A549 (cell line): Measurements from ENCODE around the gene PPP1R3C. TPM values are rescaled to one million over a fixed set of nuclear protein-coding genes. Genes with fewer than 3 reads are reported as not detected.

Experiments used
- ATAC-seq, 2 experiments: fragments of 200-7000 bp in 1 of 2; fragments of >200 bp in 1 of 2; cut with Nextera tagmentation in 1 of 2; cut with Tn5 transposase in 1 of 2; 3 replicates each; pipeline versions ENCODE4 v1.8.0 to v1.9.1; 2018 to 2020; ENCODE audit warnings: mild to moderate bottlenecking in 1 of 2, moderate library complexity in 1 of 2
- CTCF ChIA-PET: fragments of 300-600 bp; sonication (Branson Sonifier 250); formaldehyde crosslinking; extraction: SDS; loops from one replicate; lab custom pipeline; 2021; ENCODE audit warnings: antibody characterized with exemption, inconsistent platforms; lab: Yijun Ruan, JAX
- POLR2A ChIA-PET: fragments of 350-600 bp; formaldehyde crosslinking; extraction: SDS; loops from one replicate; lab custom pipeline; 2021; ENCODE audit warnings: antibody characterized with exemption, inconsistent platforms; lab: Yijun Ruan, JAX
- DNase-seq, 2 experiments: peaks; one replicate each; pipeline versions ENCODE4 v3.0.0 to v3.0.0-alpha.2; 2011 to 2016; ENCODE audit warnings: low read depth in 1 of 2, low spot score in 1 of 2
- FAIRE-seq: peaks from 2 replicates; lab custom pipeline; 2011; peaks lifted over from hg19 to GRCh38; lab: Jason Lieb, UNC
- H3K27ac ChIP-seq, 2 experiments: fragments of >200 bp; sonication (Bioruptor Twin); formaldehyde crosslinking; 3 replicates each; pipeline ENCODE4 v1.5.1; 2016 to 2017
- H3K4me1 ChIP-seq: fragments of >200 bp; sonication (Bioruptor Twin); formaldehyde crosslinking; 3 replicates; pipeline ENCODE4 v1.6.1; 2016
- H3K4me2 ChIP-seq: fragments of >200 bp; sonication (Bioruptor Twin); formaldehyde crosslinking; 3 replicates; pipeline ENCODE4 v1.6.1; 2016
- H3K4me3 ChIP-seq: fragments of >200 bp; sonication (Bioruptor Twin); formaldehyde crosslinking; 3 replicates; pipeline ENCODE4 v1.5.1; 2016
- H3K9me3 ChIP-seq: fragments of >200 bp; sonication (Bioruptor Twin); formaldehyde crosslinking; 3 replicates; pipeline ENCODE4 v1.6.1; 2016
- BHLHE40 ChIP-seq: IDR thresholded peaks from 2 replicates; pipeline ENCODE4 v1.6.1; 2012; ENCODE audit warnings: low read depth, low read length, inconsistent platforms
- CBX8 ChIP-seq: fragments of 200-600 bp; sonication (generic); IDR thresholded peaks from 2 replicates; pipeline ENCODE4 v1.6.1; 2016
- CHD4 ChIP-seq: fragments of 200-600 bp; sonication (generic); IDR thresholded peaks from 2 replicates; pipeline ENCODE4 v1.6.1; 2016; ENCODE audit warnings: antibody characterized with exemption, mild to moderate bottlenecking, borderline replicate concordance
- EHMT2 ChIP-seq: fragments of 200-600 bp; sonication (generic); IDR thresholded peaks from 2 replicates; pipeline ENCODE4 v1.6.1; 2016; ENCODE audit warnings: antibody characterized with exemption, low read depth, mild to moderate bottlenecking, moderate library complexity
- EP300 ChIP-seq, 2 experiments: fragments of >200 bp; sonication (Bioruptor Twin); formaldehyde crosslinking; IDR thresholded peaks; 2 replicates in 1 of 2; 3 replicates in 1 of 2; pipeline ENCODE4 v1.6.1; 2016 to 2017
- FOSB ChIP-seq: fragments of 250-450 bp; sonication (Bioruptor Pico); IDR thresholded peaks from 2 replicates; pipeline ENCODE4 v1.5.0; 2020; ENCODE audit warnings: mild to moderate bottlenecking, moderate library complexity
- FOSL2 ChIP-seq, 2 experiments: fragments of 450-650 bp in 1 of 2; fragments of >200 bp in 1 of 2; sonication (Bioruptor Twin) in 1 of 2; formaldehyde crosslinking; IDR thresholded peaks; 2 replicates each; pipeline versions ENCODE4 v1.5.0 to v1.6.1; 2016 to 2020; ENCODE audit warnings: mild to moderate bottlenecking in 1 of 2, moderate library complexity in 1 of 2
- GATA3 ChIP-seq: IDR thresholded peaks from 2 replicates; pipeline ENCODE4 v1.6.1; 2012; ENCODE audit warnings: borderline replicate concordance
- HDAC2 ChIP-seq: fragments of 200-600 bp; sonication (generic); IDR thresholded peaks from 2 replicates; pipeline ENCODE4 v1.6.1; 2016
- HOXB5 ChIP-seq: fragments of 250-450 bp; sonication (Bioruptor Pico); IDR thresholded peaks from 2 replicates; pipeline ENCODE4 v1.5.0; 2020; ENCODE audit warnings: mild to moderate bottlenecking, moderate library complexity
- JUN ChIP-seq, 2 experiments: fragments of >200 bp; sonication (Bioruptor Twin); formaldehyde crosslinking; IDR thresholded peaks; 2 replicates in 1 of 2; 3 replicates in 1 of 2; pipeline ENCODE4 v1.6.1; 2016 to 2017
- JUNB ChIP-seq: fragments of >200 bp; sonication (Bioruptor Twin); formaldehyde crosslinking; IDR thresholded peaks from 2 replicates; pipeline ENCODE4 v1.6.1; 2016
- KDM5A ChIP-seq: fragments of 200-600 bp; sonication (generic); IDR thresholded peaks from 2 replicates; pipeline ENCODE4 v1.6.1; 2016; ENCODE audit warnings: antibody characterized with exemption, mild to moderate bottlenecking
- MAFK ChIP-seq: fragments of 450-650 bp; IDR thresholded peaks from 2 replicates; pipeline ENCODE4 v1.6.1; 2014; ENCODE audit not compliant: partially characterized antibody
- POLR2AphosphoS2 ChIP-seq: conservative IDR thresholded peaks from 2 replicates; pipeline ENCODE4 v1.6.1; 2012; ENCODE audit warnings: low read length, improper control_type of control experiment, inconsistent platforms
- RAD21 ChIP-seq, 2 experiments: fragments of >200 bp in 1 of 2; sonication (Bioruptor Twin) in 1 of 2; formaldehyde crosslinking in 1 of 2; IDR thresholded peaks in 1 of 2; conservative IDR thresholded peaks in 1 of 2; 2 replicates in 1 of 2; 3 replicates in 1 of 2; pipeline ENCODE4 v1.6.1; 2012 to 2018; ENCODE audit warnings: inconsistent platforms in 1 of 2
- RARB ChIP-seq: fragments of 250-450 bp; sonication (Bioruptor Pico); IDR thresholded peaks from 2 replicates; pipeline ENCODE4 v1.8.0; 2021; ENCODE audit warnings: mild to moderate bottlenecking, moderate library complexity
- ZC3H11A ChIP-seq: fragments of 450-650 bp; IDR thresholded peaks from 2 replicates; pipeline ENCODE4 v1.6.1; 2014; ENCODE audit warnings: antibody characterized with exemption, mild to moderate bottlenecking
- ZFP36 ChIP-seq: fragments of 450-650 bp; IDR thresholded peaks from 2 replicates; pipeline ENCODE4 v1.6.1; 2014; ENCODE audit warnings: borderline replicate concordance; ENCODE audit not compliant: partially characterized antibody
- ZNF302 ChIP-seq: fragments of 250-450 bp; sonication (Bioruptor Pico); IDR thresholded peaks from 2 replicates; pipeline ENCODE4 v1.9.0; 2021; ENCODE audit warnings: inconsistent platforms, mild to moderate bottlenecking, moderate library complexity
- WGBS: methylation state at CpG from one replicate; pipeline ENCODE4 v1.1.6; 2017; ENCODE audit errors: missing lambda C conversion rate; 5-methylcytosine and 5-hydroxymethylcytosine counted together
- polyA plus RNA-seq, 4 experiments: library from polyadenylated mRNA; depleted of rRNA in 3 of 4; stranded (reverse); fragments of >200 nt; fragmentation: RNase III in 1 of 4; extraction: RNeasy Plus Mini Kit Qiagen cat#74134 plus additional on column Dnase treatment in 1 of 4; gene quantifications; 2 replicates in 3 of 4; 3 replicates in 1 of 4; pipeline ENCODE4 v1.2.3, GENCODE V29; 2011 to 2017
- TF ChIP-seq, protein P1 (sequence below): fragments of >200 bp; sonication (Bioruptor Twin); formaldehyde crosslinking; IDR thresholded peaks from 3 replicates; pipeline ENCODE4 v1.5.1; 2016
- TF ChIP-seq, protein P2 (sequence below): fragments of 450-650 bp; IDR thresholded peaks from 2 replicates; pipeline ENCODE4 v1.6.1; 2014; ENCODE audit warnings: antibody characterized with exemption
- TF ChIP-seq, protein P3 (sequence below): fragments of >200 bp; sonication (Bioruptor Twin); formaldehyde crosslinking; IDR thresholded peaks from 2 replicates; pipeline ENCODE4 v1.6.1; 2016
- TF ChIP-seq, protein P4 (sequence below): fragments of 250-450 bp; sonication (Bioruptor Pico); IDR thresholded peaks from 2 replicates; pipeline ENCODE4 v1.5.0; 2021; ENCODE audit warnings: mild to moderate bottlenecking, moderate library complexity, borderline replicate concordance

PPP1R3C gene
- polyA plus RNA-seq, 2 of the 4 experiments (the other 2 are of a cell fraction): 10.5 to 20.0 TPM

- CTCF ChIA-PET: interaction anchor here (0.8 to 1.4 kb wide), 3 partner anchors 11 to 137 kb away, joined by 3 to 4 read pairs (median 4); partner anchors contain the start of gene PPP1R3C
- DNase-seq: no peak
- FAIRE-seq: no peak
- Histone ChIP-seq H3K27ac (0 out of 6 replicates have a peak overlapping the region, but pooled peaks of 1 of the 2 experiments have one; percentile 25), H3K4me3 (no peak overlapping the region), H3K4me1 (peaks cover 11% of the 10 kb centered on the region), H3K4me2 (no peak overlapping the region), H3K9me3 (no peaks in the 10 kb centered on the region)
- POLR2A ChIA-PET: interaction anchor here (1.6 kb wide), 1 partner anchor 11 kb away, joined by 5 read pairs; the partner anchor contains the start of gene PPP1R3C
- no peak for ATAC-seq
- no peak for TF ChIP-seq RARB
- TF ChIP-seq, protein P1, sequence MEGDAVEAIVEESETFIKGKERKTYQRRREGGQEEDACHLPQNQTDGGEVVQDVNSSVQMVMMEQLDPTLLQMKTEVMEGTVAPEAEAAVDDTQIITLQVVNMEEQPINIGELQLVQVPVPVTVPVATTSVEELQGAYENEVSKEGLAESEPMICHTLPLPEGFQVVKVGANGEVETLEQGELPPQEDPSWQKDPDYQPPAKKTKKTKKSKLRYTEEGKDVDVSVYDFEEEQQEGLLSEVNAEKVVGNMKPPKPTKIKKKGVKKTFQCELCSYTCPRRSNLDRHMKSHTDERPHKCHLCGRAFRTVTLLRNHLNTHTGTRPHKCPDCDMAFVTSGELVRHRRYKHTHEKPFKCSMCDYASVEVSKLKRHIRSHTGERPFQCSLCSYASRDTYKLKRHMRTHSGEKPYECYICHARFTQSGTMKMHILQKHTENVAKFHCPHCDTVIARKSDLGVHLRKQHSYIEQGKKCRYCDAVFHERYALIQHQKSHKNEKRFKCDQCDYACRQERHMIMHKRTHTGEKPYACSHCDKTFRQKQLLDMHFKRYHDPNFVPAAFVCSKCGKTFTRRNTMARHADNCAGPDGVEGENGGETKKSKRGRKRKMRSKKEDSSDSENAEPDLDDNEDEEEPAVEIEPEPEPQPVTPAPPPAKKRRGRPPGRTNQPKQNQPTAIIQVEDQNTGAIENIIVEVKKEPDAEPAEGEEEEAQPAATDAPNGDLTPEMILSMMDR: no peak
- TF ChIP-seq JUN (IDR thresholded peaks at IDR 0.05): no peak
- no peak for TF ChIP-seq EHMT2
- TF ChIP-seq ZFP36: no peak
- TF ChIP-seq RAD21 (conservative IDR thresholded peaks at IDR 0.05 in 1 of 2, IDR thresholded peaks at IDR 0.05 in 1 of 2): no peak
- no peak for TF ChIP-seq ZNF302
- no peak for TF ChIP-seq MAFK
- no peak for TF ChIP-seq ZC3H11A
- TF ChIP-seq HDAC2: no peak
- TF ChIP-seq POLR2AphosphoS2: no peak
- TF ChIP-seq EP300 (IDR thresholded peaks at IDR 0.05): no peak
- no peak for TF ChIP-seq CHD4
- no peak for TF ChIP-seq FOSB (CRISPR knock-in tag)
- 54% methylated on average over 1 of the region's 1 CpG for WGBS
Measured at GRCh38 chr10:91621483-91622113, 11.3 kb downstream of the PPP1R3C start.

DNA sequence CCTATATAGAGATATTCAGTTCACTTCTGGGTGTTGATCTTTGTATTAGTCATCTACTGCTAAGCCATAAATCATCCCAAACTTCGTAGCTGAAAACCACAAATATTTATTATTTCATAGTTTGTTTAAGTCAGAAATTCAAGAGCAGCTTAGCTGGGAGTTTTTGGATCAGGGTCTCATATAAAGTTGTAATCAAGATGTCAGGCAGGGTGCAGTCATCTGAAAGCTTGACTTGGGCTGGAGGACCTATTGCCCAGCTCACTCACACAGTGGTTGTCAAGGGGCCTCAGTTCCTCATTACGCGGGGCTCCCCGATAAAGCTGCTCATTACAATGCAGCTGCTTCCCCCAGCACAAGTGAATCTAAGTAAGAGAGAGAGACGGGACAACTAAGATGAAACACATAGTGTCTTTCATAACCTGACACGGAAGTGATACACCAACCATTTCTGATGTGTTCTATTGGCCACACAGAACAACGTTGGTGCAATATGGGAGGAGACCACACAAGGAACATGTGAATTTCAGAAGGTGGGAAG is 15.7 kb downstream of the PPP1R3C start:
- FAIRE-seq (no peak), ATAC-seq (peak in 1 of 2 experiments; percentile 34; a peak in 3 of 6 replicates), DNase-seq (peak in 1 of 2 experiments; percentile 45)
- WGBS: 57% methylated on average over 7 of the region's 7 CpGs
- TF ChIP-seq BHLHE40: no peak
- no peak for TF ChIP-seq ZNF302
- no peak for TF ChIP-seq FOSL2 (IDR thresholded peaks at IDR 0.05)
- peak; percentile 52 for TF ChIP-seq FOSL2 (CRISPR knock-in tag; IDR thresholded peaks at IDR 0.05)
- TF ChIP-seq GATA3: peak; percentile 56; the same call in 1 of the 2 replicates
- no peak for TF ChIP-seq CBX8
- TF ChIP-seq, protein P2, sequence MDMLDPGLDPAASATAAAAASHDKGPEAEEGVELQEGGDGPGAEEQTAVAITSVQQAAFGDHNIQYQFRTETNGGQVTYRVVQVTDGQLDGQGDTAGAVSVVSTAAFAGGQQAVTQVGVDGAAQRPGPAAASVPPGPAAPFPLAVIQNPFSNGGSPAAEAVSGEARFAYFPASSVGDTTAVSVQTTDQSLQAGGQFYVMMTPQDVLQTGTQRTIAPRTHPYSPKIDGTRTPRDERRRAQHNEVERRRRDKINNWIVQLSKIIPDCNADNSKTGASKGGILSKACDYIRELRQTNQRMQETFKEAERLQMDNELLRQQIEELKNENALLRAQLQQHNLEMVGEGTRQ: no peak
- peak; percentile 45; the same call in 1 of the 2 replicates for TF ChIP-seq JUNB
- Histone ChIP-seq H3K4me1 (peaks cover 31% of the 10 kb centered on the region), H3K9me3 (peaks cover 7% of the 10 kb centered on the region; the same call in 1 of the 3 replicates), H3K27ac (peak overlapping the region; percentile 7 to 50; a peak in 2 of 6 replicates), H3K4me3 (no peak overlapping the region), H3K4me2 (peak overlapping the region; percentile 43)
- CTCF ChIA-PET: interaction anchor here (1.2 to 2.6 kb wide), 4 partner anchors 11 to 27 kb away, joined by 3 to 16 read pairs (median 4); partner anchors contain the start of gene PPP1R3C
- POLR2A ChIA-PET: interaction anchor here (1.2 kb wide), 1 partner anchor 15 kb away, joined by 9 read pairs; the partner anchor contains the start of gene PPP1R3C

DNA sequence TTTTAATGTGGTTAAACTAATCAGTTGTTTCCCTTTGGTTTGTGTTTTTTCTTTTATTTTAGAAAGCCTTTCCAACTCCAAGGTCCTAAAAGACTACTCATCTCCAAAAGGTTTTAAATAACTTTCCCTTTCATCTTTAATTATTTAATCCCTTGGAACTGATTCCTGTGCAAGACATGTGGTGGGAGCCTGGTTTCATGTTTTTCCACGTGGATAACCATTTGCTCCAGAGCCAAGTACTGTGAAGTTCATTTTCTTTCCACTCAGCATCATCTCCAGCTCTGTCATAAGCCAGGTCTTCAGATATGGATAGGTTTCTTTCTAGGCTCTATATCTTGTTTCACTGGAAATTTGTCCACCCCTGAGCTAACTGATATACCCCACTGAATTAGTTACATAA is 16.7 kb downstream of the PPP1R3C start:
- WGBS: 81% methylated on average over 1 of the region's 1 CpG
- H3K4me1 ChIP-seq: peaks cover 31% of the 10 kb centered on the region
- no peak for DNase-seq
- CTCF ChIA-PET: interaction anchor here (1.6 to 2.6 kb wide), 3 partner anchors 13 to 28 kb away, joined by 4 to 16 read pairs (median 4); partner anchors contain the start of gene PPP1R3C
- H3K9me3 ChIP-seq: peaks cover 7% of the 10 kb centered on the region; the same call in 1 of the 3 replicates
- no peak overlapping the region for H3K4me3 ChIP-seq
- 0 out of 6 replicates have a peak overlapping the region, but pooled peaks of 1 of the 2 experiments have one; percentile 31 for H3K27ac ChIP-seq
- TF ChIP-seq HOXB5 (no peak), HDAC2 (no peak), KDM5A (no peak), POLR2AphosphoS2 (no peak)
- TF ChIP-seq, protein P3, sequence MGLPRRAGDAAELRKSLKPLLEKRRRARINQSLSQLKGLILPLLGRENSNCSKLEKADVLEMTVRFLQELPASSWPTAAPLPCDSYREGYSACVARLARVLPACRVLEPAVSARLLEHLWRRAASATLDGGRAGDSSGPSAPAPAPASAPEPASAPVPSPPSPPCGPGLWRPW: no peak
- TF ChIP-seq, protein P4, sequence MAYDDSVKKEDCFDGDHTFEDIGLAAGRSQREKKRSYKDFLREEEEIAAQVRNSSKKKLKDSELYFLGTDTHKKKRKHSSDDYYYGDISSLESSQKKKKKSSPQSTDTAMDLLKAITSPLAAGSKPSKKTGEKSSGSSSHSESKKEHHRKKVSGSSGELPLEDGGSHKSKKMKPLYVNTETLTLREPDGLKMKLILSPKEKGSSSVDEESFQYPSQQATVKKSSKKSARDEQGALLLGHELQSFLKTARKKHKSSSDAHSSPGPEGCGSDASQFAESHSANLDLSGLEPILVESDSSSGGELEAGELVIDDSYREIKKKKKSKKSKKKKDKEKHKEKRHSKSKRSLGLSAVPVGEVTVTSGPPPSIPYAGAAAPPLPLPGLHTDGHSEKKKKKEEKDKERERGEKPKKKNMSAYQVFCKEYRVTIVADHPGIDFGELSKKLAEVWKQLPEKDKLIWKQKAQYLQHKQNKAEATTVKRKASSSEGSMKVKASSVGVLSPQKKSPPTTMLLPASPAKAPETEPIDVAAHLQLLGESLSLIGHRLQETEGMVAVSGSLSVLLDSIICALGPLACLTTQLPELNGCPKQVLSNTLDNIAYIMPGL: no peak
- no peak for ATAC-seq
- POLR2A ChIA-PET: no interaction called here
- FAIRE-seq: no peak
- no peak overlapping the region for H3K4me2 ChIP-seq
